H9 (cell line): ENCODE measurements around the gene MARS1. TPM values are rescaled to one million over a fixed set of nuclear protein-coding genes. Genes with fewer than 3 reads are reported as not detected.

Source experiments
- DNase-seq: peaks from one replicate; pipeline ENCODE4 v3.0.0-alpha.2; 2017
- H2AFZ ChIP-seq: one replicate; pipeline ENCODE4 v1.6.1; 2013; ENCODE audit warnings: mild to moderate bottlenecking, low read length, control low read depth, moderate library complexity
- H2AK5ac ChIP-seq: 2 replicates; pipeline ENCODE4 v1.6.1; 2013; ENCODE audit warnings: low read length, control low read depth, mixed read lengths; ENCODE audit not compliant: insufficient read length
- H2BK120ac ChIP-seq: one replicate; pipeline ENCODE4 v1.6.1; 2013; ENCODE audit warnings: low read depth, mild to moderate bottlenecking, low read length, control low read depth, inconsistent platforms; ENCODE audit not compliant: poor library complexity, severe bottlenecking
- H2BK12ac ChIP-seq: 2 replicates; pipeline ENCODE4 v1.6.1; 2013; ENCODE audit warnings: low read length, control low read depth, mixed read lengths, low read depth; ENCODE audit not compliant: insufficient read length
- H2BK15ac ChIP-seq: 2 replicates; pipeline ENCODE4 v1.6.1; 2013; ENCODE audit warnings: low read depth, low read length, control low read depth
- H2BK20ac ChIP-seq: one replicate; pipeline ENCODE4 v1.6.1; 2013; ENCODE audit warnings: low read depth, mild to moderate bottlenecking, low read length, control low read depth, inconsistent platforms; ENCODE audit not compliant: poor library complexity, severe bottlenecking
- H2BK5ac ChIP-seq: 2 replicates; pipeline ENCODE4 v1.6.1; 2013; ENCODE audit warnings: low read length, control low read depth, mixed read lengths; ENCODE audit not compliant: insufficient read length
- H3K14ac ChIP-seq: 2 replicates; pipeline ENCODE4 v1.6.1; 2013; ENCODE audit warnings: low read length, control low read depth; ENCODE audit not compliant: insufficient read depth
- H3K18ac ChIP-seq: 2 replicates; pipeline ENCODE4 v1.6.1; 2013; ENCODE audit warnings: low read depth, mild to moderate bottlenecking, mixed read lengths, low read length, control low read depth; ENCODE audit not compliant: insufficient read length
- H3K23ac ChIP-seq: 2 replicates; pipeline ENCODE4 v1.6.1; 2013; ENCODE audit warnings: low read length, control low read depth, mixed read lengths, low read depth; ENCODE audit not compliant: insufficient read length
- H3K23me2 ChIP-seq: 2 replicates; pipeline ENCODE4 v1.6.1; 2013; ENCODE audit warnings: low read depth, mild to moderate bottlenecking, mixed read lengths, low read length, control low read depth; ENCODE audit not compliant: insufficient read length, poor library complexity, severe bottlenecking
- H3K27ac ChIP-seq: 2 replicates; pipeline ENCODE4 v1.5.1; 2013; ENCODE audit warnings: low read length, control low read depth, mixed read lengths, low read depth; ENCODE audit not compliant: insufficient read length
- H3K27me3 ChIP-seq: 2 replicates; pipeline ENCODE4 v1.6.1; 2013; ENCODE audit warnings: low read length, control low read depth, inconsistent platforms; ENCODE audit not compliant: insufficient read depth
- H3K4ac ChIP-seq: 2 replicates; pipeline ENCODE4 v1.6.1; 2013; ENCODE audit warnings: low read depth, mild to moderate bottlenecking, control low read depth, inconsistent platforms, low read length, moderate library complexity
- H3K4me1 ChIP-seq: 2 replicates; pipeline ENCODE4 v1.6.1; 2013; ENCODE audit warnings: low read length, control low read depth, inconsistent platforms; ENCODE audit not compliant: insufficient read depth
- H3K4me2 ChIP-seq: 2 replicates; pipeline ENCODE4 v1.6.1; 2013; ENCODE audit warnings: low read length, control low read depth, mixed read lengths; ENCODE audit not compliant: insufficient read length, insufficient read depth
- H3K56ac ChIP-seq: 2 replicates; pipeline ENCODE4 v1.6.1; 2013; ENCODE audit warnings: low read depth, mild to moderate bottlenecking, mixed read lengths, low read length, control low read depth; ENCODE audit not compliant: insufficient read length
- H3K79me1 ChIP-seq: 2 replicates; pipeline ENCODE4 v1.6.1; 2013; ENCODE audit warnings: low read depth, mild to moderate bottlenecking, moderate library complexity, low read length, control low read depth, inconsistent platforms; ENCODE audit not compliant: insufficient read depth, poor library complexity, severe bottlenecking
- H3K79me2 ChIP-seq: 2 replicates; pipeline ENCODE4 v1.6.1; 2013; ENCODE audit warnings: low read length, control low read depth, inconsistent platforms; ENCODE audit not compliant: insufficient read depth
- H3K9ac ChIP-seq: 2 replicates; pipeline ENCODE4 v1.6.1; 2013; ENCODE audit warnings: low read length, control low read depth, mixed read lengths; ENCODE audit not compliant: insufficient read length; ENCODE audit errors: extremely low read depth
- H3K9me3 ChIP-seq: one replicate; pipeline ENCODE4 v1.6.1; 2013; ENCODE audit warnings: low read depth, low read length, inconsistent platforms; ENCODE audit not compliant: control insufficient read depth
- H3T11ph ChIP-seq: one replicate; pipeline ENCODE4 v1.6.1; 2013; ENCODE audit warnings: mild to moderate bottlenecking, low read length, control low read depth, inconsistent platforms
- H4K20me1 ChIP-seq: one replicate; pipeline ENCODE4 v1.6.1; 2013; ENCODE audit not compliant: control insufficient read depth, insufficient read length, insufficient read depth
- H4K5ac ChIP-seq: 2 replicates; pipeline ENCODE4 v1.6.1; 2013; ENCODE audit warnings: low read depth, mild to moderate bottlenecking, mixed read lengths, low read length, control low read depth; ENCODE audit not compliant: insufficient read length
- H4K8ac ChIP-seq: replicated peaks from 2 replicates; pipeline ENCODE4 v1.6.1; 2013; ENCODE audit warnings: low read length, control low read depth, mixed read lengths, low read depth; ENCODE audit not compliant: insufficient read length
- H4K91ac ChIP-seq: 2 replicates; pipeline ENCODE4 v1.6.1; 2013; ENCODE audit warnings: low read depth, mild to moderate bottlenecking, moderate library complexity, mixed read lengths, low read length, control low read depth; ENCODE audit not compliant: insufficient read length
- H3K27ac Mint-ChIP-seq, 3 experiments: 2 replicates in 2 of 3; 3 replicates in 1 of 3; pipeline ENCODE4 v1.8.0; 2020 to 2021; ENCODE audit warnings: mixed read lengths in 3 of 3, mild to moderate bottlenecking in 1 of 3, moderate library complexity in 1 of 3
- H3K27me3 Mint-ChIP-seq: 2 replicates; pipeline ENCODE4 v1.8.0; 2021; ENCODE audit warnings: low read depth, mild to moderate bottlenecking, moderate library complexity, mixed read lengths
- H3K36me3 Mint-ChIP-seq, 3 experiments: 2 replicates in 2 of 3; 3 replicates in 1 of 3; pipeline ENCODE4 v1.8.0; 2020 to 2021; ENCODE audit warnings: low read depth in 3 of 3, mixed read lengths in 3 of 3; ENCODE audit not compliant: insufficient read depth in 1 of 3
- H3K4me1 Mint-ChIP-seq, 2 experiments: 2 replicates each; pipeline ENCODE4 v1.8.0; 2020; ENCODE audit warnings: mixed read lengths in 2 of 2
- H3K4me3 Mint-ChIP-seq, 2 experiments: 2 replicates in 1 of 2; 3 replicates in 1 of 2; pipeline ENCODE4 v1.8.0; 2020 to 2021; ENCODE audit warnings: mild to moderate bottlenecking in 2 of 2, mixed read lengths in 2 of 2, moderate library complexity in 1 of 2
- H3K9me3 Mint-ChIP-seq, 2 experiments: 2 replicates in 1 of 2; 3 replicates in 1 of 2; pipeline ENCODE4 v1.8.0; 2020; ENCODE audit warnings: mild to moderate bottlenecking in 2 of 2, mixed read lengths in 2 of 2, moderate library complexity in 1 of 2
- CTCF ChIP-seq: fragments of 200-600 bp; sonication (generic); conservative IDR thresholded peaks from 3 replicates; pipeline ENCODE4 v1.8.0; 2021; ENCODE audit warnings: antibody characterized with exemption, mild to moderate bottlenecking
- whole genome bisulfite sequencing: extraction: QIAGEN DNeasy Blood & Tissue Kit; methylation state at CpG from one replicate; pipeline ENCODE4 v1.1.7; 2013; ENCODE audit warnings: missing lambda C conversion rate, low lambda C conversion rate, mixed read lengths; ENCODE audit not compliant: insufficient read length; ENCODE audit errors: extremely low coverage; 5-methylcytosine and 5-hydroxymethylcytosine counted together
- total RNA-seq: library from RNA; stranded (reverse); gene quantifications from 2 replicates; pipeline ENCODE4 v1.2.1, GENCODE V29; 2021

MARS1 gene
- total RNA-seq, 1 experiment from 2014 or later: 368 TPM

- H3K4me3 Mint-ChIP-seq: no peak overlapping the region
- Histone ChIP-seq H3K18ac (no peak overlapping the region), H3K56ac (no peak overlapping the region), H4K5ac (no peak overlapping the region), H3T11ph (no peak overlapping the region), H2BK15ac (no peak overlapping the region), H2AK5ac (no peak overlapping the region), H2BK5ac (no peak overlapping the region), H4K20me1 (no peaks in the 10 kb centered on the region), H3K14ac (no peak overlapping the region), H3K4me2 (no peak overlapping the region), H3K4ac (no peak overlapping the region), H3K27me3 (no peaks in the 10 kb centered on the region), H3K4me1 (no peaks in the 10 kb centered on the region; the same call in 1 of the 2 replicates), H2BK12ac (no peak overlapping the region), H3K79me2 (no peaks in the 10 kb centered on the region), H3K79me1 (no peaks in the 10 kb centered on the region), H4K8ac (no peak overlapping the region), H2BK20ac (no peak overlapping the region), H2BK120ac (no peak overlapping the region), H3K23me2 (peaks cover 15% of the 10 kb centered on the region), H4K91ac (no peak overlapping the region), H3K9ac (no peak overlapping the region), H3K9me3 (no peaks in the 10 kb centered on the region), H3K23ac (no peak overlapping the region), H3K27ac (no peak overlapping the region), H2AFZ (no peak overlapping the region)
- WGBS: no CpG with 5 or more reads among the region's 7 CpGs
- DNase-seq: peak; percentile 93
- peak; percentile 90 for TF ChIP-seq CTCF
- H3K9me3 Mint-ChIP-seq: no peaks in the 10 kb centered on the region
- peaks cover 37 to 47% of the 10 kb centered on the region in 2 experiments for H3K4me1 Mint-ChIP-seq
- peaks cover 0 to 2% (median 0%) of the 10 kb centered on the region in 3 experiments; a peak in 2 of 7 replicates for H3K36me3 Mint-ChIP-seq
- H3K27me3 Mint-ChIP-seq: peaks cover 1% of the 10 kb centered on the region
- no peak overlapping the region for H3K27ac Mint-ChIP-seq
These were observed 34.8 kb upstream of the MARS1 start for GRCh38 chr12:57452937-57453509.
